Transverse colon (tissue), 4 donors: ENCODE results near the gene DIS3L2. TPM values are rescaled to one million over a fixed set of nuclear protein-coding genes. Genes with fewer than 3 reads are reported as not detected.
A peak's percentile ranks its signal among the peaks of the same experiment; 100 is the strongest.

Source experiments
- DNase-seq: peaks from one replicate; pipeline ENCODE4 v3.0.0-alpha.2; 2019
- H3K27ac ChIP-seq, 4 donors: fragments of 200-600 bp; sonication (generic); 2 replicates each; pipeline ENCODE4 v1.5.1; 2016 to 2018; ENCODE audit warnings: inconsistent platforms in 4 of 4
- H3K27me3 ChIP-seq: fragments of 200-600 bp; sonication (generic); 2 replicates; pipeline ENCODE4 v1.5.1; 2017; ENCODE audit warnings: inconsistent platforms
- H3K36me3 ChIP-seq, 4 donors: fragments of 200-600 bp; sonication (generic); 2 replicates each; pipeline ENCODE4 v1.5.1; 2017 to 2019; ENCODE audit warnings: inconsistent platforms in 4 of 4
- H3K4me1 ChIP-seq, 4 donors: fragments of 200-600 bp; sonication (generic); 2 replicates each; pipeline ENCODE4 v1.5.1; 2017 to 2020; ENCODE audit warnings: inconsistent platforms in 4 of 4
- H3K4me3 ChIP-seq, 4 donors: fragments of 200-600 bp; sonication (generic); 1 replicate in 1 of 4; 2 replicates in 3 of 4; pipeline versions ENCODE4 v1.5.1 to v1.6.1; 2017 to 2019; ENCODE audit warnings: inconsistent platforms in 4 of 4
- H3K9me3 ChIP-seq, 2 donors: fragments of 200-600 bp; sonication (generic); 2 replicates each; pipeline ENCODE4 v1.5.1; 2017 to 2019; ENCODE audit warnings: inconsistent platforms in 2 of 2
- EP300 ChIP-seq: sonication (generic); formaldehyde crosslinking; IDR thresholded peaks from one replicate; pipeline ENCODE4 v1.6.1; 2017; ENCODE audit warnings: antibody characterized with exemption, low read depth
- POLR2A ChIP-seq: fragments of 450-650 bp; IDR thresholded peaks from one replicate; pipeline ENCODE4 v1.6.1; 2016; ENCODE audit warnings: antibody characterized with exemption, mild to moderate bottlenecking, moderate library complexity
- POLR2AphosphoS5 ChIP-seq, 3 donors: sonication (generic); formaldehyde crosslinking; IDR thresholded peaks; one replicate each; pipeline ENCODE4 v1.6.1; 2016; ENCODE audit warnings: antibody characterized with exemption in 3 of 3
- whole genome bisulfite sequencing, 2 donors: methylation state at CpG; one replicate each; pipeline ENCODE4 v1.1.5; 2018; ENCODE audit warnings: low coverage in 1 of 2; 5-methylcytosine and 5-hydroxymethylcytosine counted together
- in situ Hi-C, 4 donors: fragments of 200-750 bp; cut with MboI; loops; one replicate each; pipeline versions ENCODE4 v1.15.0 to v1.15.1; 2017; ENCODE audit warnings: low sequenced_read_pairs in 3 of 4, low pct_ligation_motif_present in 1 of 4, low pct_unique_long_range_greater_than_20kb in 1 of 4
- intact Hi-C: fragments of 100-400 bp; cut with DNase I; formaldehyde crosslinking; loops from one replicate; pipeline ENCODE4 v1.15.1; 2023; ENCODE audit warnings: low total_unique reads
- total RNA-seq, 4 donors: library from RNA; depleted of rRNA; stranded (reverse); fragments of >200 nt; gene quantifications; one replicate each; pipeline ENCODE4 v1.1.0, GENCODE V29; 2016
- TF ChIP-seq, protein P1 (sequence below), 5 experiments: fragments of 200-600 bp in 3 of 5; fragments of 450-650 bp in 2 of 5; sonication (generic) in 3 of 5; IDR thresholded peaks; 1 replicate in 2 of 5; 2 replicates in 3 of 5; pipeline ENCODE4 v1.5.1; 2016 to 2017; ENCODE audit warnings: antibody characterized with exemption in 5 of 5, inconsistent platforms in 3 of 5, mild to moderate bottlenecking in 2 of 5, moderate library complexity in 1 of 5

DIS3L2 gene
- total RNA-seq, 4 donors from 2014 or later, result 24.7 to 99.9 (median 51.2) TPM

DNA sequence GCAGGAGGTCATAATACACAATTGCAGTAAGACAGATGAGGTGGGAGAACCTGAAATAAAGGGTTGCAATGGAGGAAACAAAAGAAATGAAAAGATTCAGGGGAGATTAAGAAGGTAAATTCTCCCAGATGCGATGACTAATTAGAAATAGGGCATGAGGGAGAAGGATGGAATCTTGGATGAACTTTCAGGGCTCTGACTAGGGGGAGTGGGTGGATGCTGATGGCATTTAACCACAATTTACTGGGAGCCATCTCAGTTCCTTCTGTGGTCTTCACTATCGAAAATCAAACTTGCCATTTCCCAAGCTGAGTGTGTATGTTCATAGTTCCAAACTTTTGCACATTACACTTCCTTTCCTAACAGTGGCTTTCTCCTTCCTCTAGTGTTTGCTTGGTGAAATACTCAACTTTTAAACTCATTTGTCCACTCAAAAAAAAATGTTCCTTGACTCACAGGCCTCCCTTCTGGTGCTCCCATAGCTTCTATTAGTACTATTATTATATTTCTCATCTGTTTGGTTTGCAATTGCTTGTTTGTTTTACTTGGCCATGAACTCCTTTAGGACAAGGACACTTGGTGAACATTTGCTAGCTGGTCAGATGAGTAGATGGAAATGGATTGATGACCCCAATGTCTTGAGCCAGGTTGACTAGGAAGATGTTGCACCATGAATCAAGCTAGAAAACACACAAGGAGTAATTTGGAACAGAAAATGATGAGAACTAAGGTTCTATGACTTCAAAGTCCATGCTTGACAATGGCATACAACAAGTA lies 178.5 kb downstream of the DIS3L2 start:
- intact Hi-C loops (loop anchor here (5.0 kb wide), 1 partner anchor 213 kb away; the partner anchor contains the start of gene NPPC), in situ Hi-C loops (loop anchor here (10.0 to 25.0 kb wide), 3 partner anchors 203 to 215 kb away; partner anchors contain the start of gene NPPC (in 3 of the 4))
- TF ChIP-seq EP300, result no peak
- no peak for TF ChIP-seq POLR2A
- TF ChIP-seq POLR2AphosphoS5 (IDR thresholded peaks at IDR 0.05), result no peak
- TF ChIP-seq, protein P1, sequence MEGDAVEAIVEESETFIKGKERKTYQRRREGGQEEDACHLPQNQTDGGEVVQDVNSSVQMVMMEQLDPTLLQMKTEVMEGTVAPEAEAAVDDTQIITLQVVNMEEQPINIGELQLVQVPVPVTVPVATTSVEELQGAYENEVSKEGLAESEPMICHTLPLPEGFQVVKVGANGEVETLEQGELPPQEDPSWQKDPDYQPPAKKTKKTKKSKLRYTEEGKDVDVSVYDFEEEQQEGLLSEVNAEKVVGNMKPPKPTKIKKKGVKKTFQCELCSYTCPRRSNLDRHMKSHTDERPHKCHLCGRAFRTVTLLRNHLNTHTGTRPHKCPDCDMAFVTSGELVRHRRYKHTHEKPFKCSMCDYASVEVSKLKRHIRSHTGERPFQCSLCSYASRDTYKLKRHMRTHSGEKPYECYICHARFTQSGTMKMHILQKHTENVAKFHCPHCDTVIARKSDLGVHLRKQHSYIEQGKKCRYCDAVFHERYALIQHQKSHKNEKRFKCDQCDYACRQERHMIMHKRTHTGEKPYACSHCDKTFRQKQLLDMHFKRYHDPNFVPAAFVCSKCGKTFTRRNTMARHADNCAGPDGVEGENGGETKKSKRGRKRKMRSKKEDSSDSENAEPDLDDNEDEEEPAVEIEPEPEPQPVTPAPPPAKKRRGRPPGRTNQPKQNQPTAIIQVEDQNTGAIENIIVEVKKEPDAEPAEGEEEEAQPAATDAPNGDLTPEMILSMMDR (IDR thresholded peaks at IDR 0.05), result no peak
- Histone ChIP-seq H3K9me3 (no peaks in the 10 kb centered on the region), H3K4me1 (peaks cover 0 to 7% (median 0%) of the 10 kb centered on the region in 4 donors), H3K36me3 (peaks cover 0 to 2% (median 0%) of the 10 kb centered on the region in 4 donors), H3K27ac (no peak overlapping the region), H3K27me3 (no peaks in the 10 kb centered on the region), H3K4me3 (no peak overlapping the region)
- DNase-seq, result no peak
- WGBS, 2 donors, result 83 to 100% methylated on average over 2 of the region's 2 CpGs

DNA sequence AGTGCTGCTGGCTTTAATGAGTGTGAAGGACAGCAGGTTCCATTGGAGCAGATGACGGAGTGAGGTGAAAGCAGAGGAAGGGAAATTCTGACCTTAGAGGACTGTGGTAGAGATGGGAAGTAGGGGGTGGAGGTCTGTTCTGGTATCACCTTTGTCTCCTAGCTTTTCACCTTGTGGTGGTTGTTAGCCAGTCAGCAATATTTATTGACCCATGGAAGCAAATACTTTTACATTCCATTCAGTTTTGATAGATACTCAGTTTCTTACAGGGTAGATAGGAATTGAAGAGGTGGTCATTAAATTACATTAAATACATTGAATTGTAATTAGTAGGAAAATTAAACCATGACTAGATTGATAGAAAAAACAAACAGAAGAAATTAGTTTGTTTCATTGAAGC lies 180.1 kb downstream of the DIS3L2 start:
- H3K4me3 ChIP-seq, result no peak overlapping the region
- H3K36me3 ChIP-seq, result peaks cover 0 to 4% (median 0%) of the 10 kb centered on the region in 4 donors
- intact Hi-C loops, result loop anchor here (5.0 kb wide), 1 partner anchor 214 kb away; the partner anchor contains the start of gene NPPC
- no peak overlapping the region for H3K27ac ChIP-seq
- peaks cover 0 to 7% (median 0%) of the 10 kb centered on the region in 4 donors for H3K4me1 ChIP-seq
- no peak for DNase-seq
- no peaks in the 10 kb centered on the region for H3K9me3 ChIP-seq
- in situ Hi-C loops, result loop anchor here in 2 of 4 donors (25.0 kb wide), 1 partner anchor 204 kb away; the partner anchor contains the start of gene NPPC (in 2 of the 2)
- 95 to 100% methylated on average over 1 of the region's 1 CpG for WGBS, 2 donors
- no peaks in the 10 kb centered on the region for H3K27me3 ChIP-seq
- TF ChIP-seq, protein P1 (IDR thresholded peaks at IDR 0.05), result no peak
- TF ChIP-seq POLR2AphosphoS5 (IDR thresholded peaks at IDR 0.05) (no peak), POLR2A (no peak), EP300 (no peak)

DNA sequence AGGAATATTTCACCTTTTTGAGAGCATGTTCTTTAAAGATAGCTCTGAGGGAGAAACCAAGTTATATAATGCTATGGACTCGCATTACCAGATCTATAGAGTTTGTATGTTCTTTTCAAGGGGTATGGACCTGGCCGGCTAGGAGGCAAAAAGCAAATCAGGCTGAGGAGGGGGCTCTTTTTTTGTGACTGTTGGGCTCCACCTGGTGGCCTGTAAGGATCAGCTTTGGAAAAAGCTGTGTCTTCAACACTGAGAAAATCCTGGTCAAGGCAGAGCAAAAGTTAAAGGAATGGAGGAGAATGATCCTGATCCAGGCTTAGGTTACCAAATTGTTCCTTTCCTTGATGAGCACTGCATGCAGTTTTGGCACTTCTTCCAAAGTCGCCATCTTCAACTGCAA lies 180.5 kb downstream of the DIS3L2 start:
- no peak for TF ChIP-seq EP300
- no peak for TF ChIP-seq POLR2A
- TF ChIP-seq POLR2AphosphoS5 (IDR thresholded peaks at IDR 0.05), result no peak
- TF ChIP-seq, protein P1 (IDR thresholded peaks at IDR 0.05), result peak; percentile 32 to 53 (median 48)
- Histone ChIP-seq H3K36me3 (peaks cover 0 to 4% (median 0%) of the 10 kb centered on the region in 4 donors), H3K27ac (no peak overlapping the region), H3K27me3 (no peaks in the 10 kb centered on the region), H3K4me3 (no peak overlapping the region), H3K4me1 (peaks cover 0 to 7% (median 0%) of the 10 kb centered on the region in 4 donors), H3K9me3 (no peaks in the 10 kb centered on the region)
- in situ Hi-C loops, result loop anchor here in 2 of 4 donors (25.0 kb wide), 1 partner anchor 205 kb away; the partner anchor contains the start of gene NPPC (in 2 of the 2)
- 67 to 70% methylated on average over 1 to 3 of the region's 3 CpGs for WGBS, 2 donors
- DNase-seq, result no peak
- intact Hi-C loops, result loop anchor here (5.0 kb wide), 1 partner anchor 215 kb away; the partner anchor contains the start of gene NPPC

DNA sequence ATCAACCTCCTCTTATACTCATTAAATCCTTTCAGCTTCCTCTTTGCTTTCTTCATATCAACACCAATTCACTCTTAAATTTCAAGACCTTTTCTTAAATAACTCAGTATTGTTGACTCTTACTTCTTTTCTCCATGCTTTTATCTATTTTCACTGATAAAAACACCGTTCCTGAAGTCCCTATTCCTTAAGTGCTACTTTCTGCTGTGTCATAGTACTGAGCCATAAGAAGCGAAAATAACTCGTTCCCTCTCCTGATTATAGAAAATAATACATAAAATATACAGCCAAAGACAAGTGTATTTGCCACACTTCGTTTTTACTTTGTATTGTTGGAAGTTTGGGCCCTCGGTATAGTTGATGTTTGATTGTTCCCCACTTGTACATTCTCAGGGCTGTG lies 181.0 kb downstream of the DIS3L2 start:
- 95 to 97% methylated on average over 4 to 5 of the region's 5 CpGs for WGBS, 2 donors
- Histone ChIP-seq H3K27me3 (no peaks in the 10 kb centered on the region), H3K36me3 (peaks cover 0 to 4% (median 0%) of the 10 kb centered on the region in 4 donors), H3K4me1 (peaks cover 0 to 5% (median 0%) of the 10 kb centered on the region in 4 donors), H3K9me3 (no peaks in the 10 kb centered on the region), H3K27ac (no peak overlapping the region), H3K4me3 (no peak overlapping the region)
- intact Hi-C loops (loop anchor here (5.0 kb wide), 1 partner anchor 215 kb away; the partner anchor contains the start of gene NPPC), in situ Hi-C loops (loop anchor here in 2 of 4 donors (25.0 kb wide), 1 partner anchor 205 kb away; the partner anchor contains the start of gene NPPC (in 2 of the 2))
- TF ChIP-seq POLR2A (no peak), POLR2AphosphoS5 (IDR thresholded peaks at IDR 0.05) (no peak), EP300 (no peak)
- TF ChIP-seq, protein P1 (IDR thresholded peaks at IDR 0.05), result no peak
- no peak for DNase-seq
